Glutamatergic neuron (in vitro differentiated cells): ENCODE measurements around the gene PPP1R9B. TPM values are rescaled to one million over a fixed set of nuclear protein-coding genes. Genes with fewer than 3 reads are reported as not detected.

ENCODE experiments used
- DNase-seq: peaks from one replicate; pipeline ENCODE4 v3.0.0; 2022
- H3K27ac Mint-ChIP-seq: one replicate; pipeline ENCODE4 v1.8.0; 2020; ENCODE audit warnings: mild to moderate bottlenecking, mixed read lengths, inconsistent platforms; ENCODE audit not compliant: unreplicated experiment
- H3K27me3 Mint-ChIP-seq: one replicate; pipeline ENCODE4 v1.8.0; 2020; ENCODE audit warnings: mild to moderate bottlenecking, moderate library complexity, mixed read lengths, inconsistent platforms; ENCODE audit not compliant: unreplicated experiment
- H3K36me3 Mint-ChIP-seq: one replicate; pipeline ENCODE4 v1.8.0; 2020; ENCODE audit warnings: mild to moderate bottlenecking, mixed read lengths, inconsistent platforms; ENCODE audit not compliant: unreplicated experiment
- H3K4me1 Mint-ChIP-seq: one replicate; pipeline ENCODE4 v1.8.0; 2020; ENCODE audit warnings: mild to moderate bottlenecking, low read depth, mixed read lengths, inconsistent platforms; ENCODE audit not compliant: unreplicated experiment
- H3K4me3 Mint-ChIP-seq: one replicate; pipeline ENCODE4 v1.8.0; 2020; ENCODE audit warnings: mild to moderate bottlenecking, mixed read lengths, inconsistent platforms; ENCODE audit not compliant: unreplicated experiment
- H3K9me3 Mint-ChIP-seq: one replicate; pipeline ENCODE4 v1.8.0; 2020; ENCODE audit warnings: mild to moderate bottlenecking, moderate library complexity, mixed read lengths, inconsistent platforms; ENCODE audit not compliant: unreplicated experiment
- CTCF ChIP-seq: fragments of 200-600 bp; sonication (generic); IDR thresholded peaks from one replicate; pipeline ENCODE4 v1.5.0; 2021; ENCODE audit not compliant: partially characterized antibody, unreplicated experiment
- total RNA-seq: library from RNA; stranded (reverse); fragmentation: NEBNext Ultra II Directional; extraction: Animal tissue kit (Norgen Biotek cat#: 25700); gene quantifications from one replicate; pipeline ENCODE4 v1.2.1, GENCODE V29; 2021; ENCODE audit not compliant: unreplicated experiment

PPP1R9B gene
- total RNA-seq, 1 donor from 2014 or later = 74.0 TPM

GRCh38 chr17:50180620-50181019, 30.1 kb upstream of the PPP1R9B start:
- Mint-ChIP-seq H3K9me3 (peaks cover 7% of the 10 kb centered on the region), H3K4me1 (peaks cover 31% of the 10 kb centered on the region), H3K27me3 (peaks cover 7% of the 10 kb centered on the region), H3K27ac (no peak overlapping the region), H3K36me3 (no peaks in the 10 kb centered on the region), H3K4me3 (no peak overlapping the region)
- no peak for TF ChIP-seq CTCF
- no peak for DNase-seq

- Mint-ChIP-seq H3K4me3 (no peak overlapping the region), H3K27ac (no peak overlapping the region), H3K27me3 (peaks cover 8% of the 10 kb centered on the region), H3K36me3 (no peaks in the 10 kb centered on the region), H3K9me3 (peaks cover 7% of the 10 kb centered on the region), H3K4me1 (peaks cover 31% of the 10 kb centered on the region)
- TF ChIP-seq CTCF = no peak
- no peak for DNase-seq
These were observed 29.6 kb upstream of the PPP1R9B start for GRCh38 chr17:50180111-50180510.

GRCh38 chr17:50177983-50178834, 27.7 kb upstream of the PPP1R9B start:
- Mint-ChIP-seq H3K27me3 (peaks cover 8% of the 10 kb centered on the region), H3K4me1 (peaks cover 32% of the 10 kb centered on the region), H3K36me3 (no peaks in the 10 kb centered on the region), H3K27ac (peak overlapping the region; percentile 81), H3K4me3 (peak overlapping the region; percentile 78), H3K9me3 (peaks cover 7% of the 10 kb centered on the region)
- TF ChIP-seq CTCF = no peak
- peak; percentile 73 for DNase-seq

- H3K9me3 Mint-ChIP-seq = peaks cover 8% of the 10 kb centered on the region
- peaks cover 35% of the 10 kb centered on the region for H3K4me1 Mint-ChIP-seq
- TF ChIP-seq CTCF = no peak
- H3K36me3 Mint-ChIP-seq = no peaks in the 10 kb centered on the region
- H3K4me3 Mint-ChIP-seq = no peak overlapping the region
- no peak for DNase-seq
- peaks cover 8% of the 10 kb centered on the region for H3K27me3 Mint-ChIP-seq
- no peak overlapping the region for H3K27ac Mint-ChIP-seq
These were observed 27.0 kb upstream of the PPP1R9B start for GRCh38 chr17:50177476-50177875.
